CD8-positive, alpha-beta memory T cell (primary cell): Measurements from ENCODE around the gene ZSWIM7. TPM values are rescaled to one million over a fixed set of nuclear protein-coding genes. Genes with fewer than 3 reads are reported as not detected.
A peak's percentile ranks its signal among the peaks of the same experiment; 100 is the strongest.

Source experiments
- CTCF ChIA-PET: fragments of 350-600 bp; sonication (Branson Sonifier 250); formaldehyde crosslinking; loops from one replicate; lab custom pipeline; 2021; ENCODE audit warnings: antibody characterized with exemption; lab: Charles Lee
- POLR2A ChIA-PET: fragments of 350-600 bp; sonication (Branson Sonifier 250); formaldehyde crosslinking; loops from one replicate; lab custom pipeline; 2021; ENCODE audit warnings: antibody characterized with exemption; lab: Charles Lee
- DNase-seq, 5 donors: peaks; one replicate each; pipeline versions ENCODE4 v3.0.0 to v3.0.0-alpha.2; 2020 to 2022; ENCODE audit warnings: mixed read lengths in 1 of 5
- H3K27ac ChIP-seq: one replicate; pipeline ENCODE4 v1.7.0; 2013; ENCODE audit warnings: low read depth, mild to moderate bottlenecking, low read length, moderate library complexity
- H3K27me3 ChIP-seq: 2 replicates; pipeline ENCODE4 v1.7.0; 2013; ENCODE audit warnings: low read length, mild to moderate bottlenecking; ENCODE audit not compliant: insufficient read depth, poor library complexity, severe bottlenecking
- H3K36me3 ChIP-seq: 2 replicates; pipeline ENCODE4 v1.7.0; 2013; ENCODE audit warnings: mild to moderate bottlenecking, low read length, moderate library complexity; ENCODE audit not compliant: insufficient read depth
- H3K4me1 ChIP-seq: 2 replicates; pipeline ENCODE4 v1.7.0; 2013; ENCODE audit warnings: mild to moderate bottlenecking, low read length, moderate library complexity; ENCODE audit not compliant: insufficient read depth
- H3K4me3 ChIP-seq: 2 replicates; pipeline ENCODE4 v1.7.0; 2013; ENCODE audit warnings: mild to moderate bottlenecking, low read length
- H3K9me3 ChIP-seq: 2 replicates; pipeline ENCODE4 v1.7.0; 2013; ENCODE audit warnings: mild to moderate bottlenecking, low read length
- H3K27ac Mint-ChIP-seq, 8 donors: one replicate each; pipeline ENCODE4 v1.8.0; 2020 to 2021; ENCODE audit warnings: mixed read lengths in 8 of 8, mild to moderate bottlenecking in 6 of 8, inconsistent platforms in 3 of 8, moderate library complexity in 3 of 8
- H3K27me3 Mint-ChIP-seq, 2 donors: one replicate each; pipeline ENCODE4 v1.8.0; 2020 to 2021; ENCODE audit warnings: mixed read lengths in 2 of 2, mild to moderate bottlenecking in 1 of 2, moderate library complexity in 1 of 2
- H3K36me3 Mint-ChIP-seq, 3 donors: one replicate each; pipeline ENCODE4 v1.8.0; 2020 to 2021; ENCODE audit warnings: mixed read lengths in 3 of 3, inconsistent platforms in 1 of 3, mild to moderate bottlenecking in 1 of 3
- H3K4me1 Mint-ChIP-seq, 3 donors: one replicate each; pipeline ENCODE4 v1.8.0; 2020 to 2021; ENCODE audit warnings: mixed read lengths in 3 of 3, inconsistent platforms in 1 of 3, mild to moderate bottlenecking in 1 of 3
- H3K4me3 Mint-ChIP-seq, 7 donors: one replicate each; pipeline ENCODE4 v1.8.0; 2020 to 2021; ENCODE audit warnings: mixed read lengths in 7 of 7, mild to moderate bottlenecking in 6 of 7, moderate library complexity in 4 of 7, inconsistent platforms in 2 of 7
- H3K9me3 Mint-ChIP-seq, 5 donors: one replicate each; pipeline ENCODE4 v1.8.0; 2020 to 2022; ENCODE audit warnings: mixed read lengths in 5 of 5, mild to moderate bottlenecking in 3 of 5, moderate library complexity in 2 of 5, inconsistent platforms in 1 of 5
- polyA plus RNA-seq: library from polyadenylated mRNA; unstranded; fragments of 300-500 nt; fragmentation: Illumina TruSeq; gene quantifications from one replicate; pipeline ENCODE4 v1.2.3, GENCODE V29; 2021
- total RNA-seq, 2 experiments: library from RNA; stranded (reverse); gene quantifications; one replicate each; pipeline ENCODE4 v1.2.3, GENCODE V29; 2021

Gene ZSWIM7
- total and polyA plus RNA-seq, 3 experiments from 2014 or later = 11.0 to 60.4 (median 12.2) TPM

GRCh38 chr17:16007439-16007838 is 7.9 kb upstream of the ZSWIM7 start:
- H3K36me3 ChIP-seq = peaks cover 43% of the 10 kb centered on the region
- Mint-ChIP-seq H3K9me3 (no peaks in the 10 kb centered on the region), H3K27ac (peak overlapping the region in 1 of 8 donors; percentile 32), H3K4me3 (no peak overlapping the region), H3K36me3 (peaks cover 8 to 87% (median 20%) of the 10 kb centered on the region in 3 donors), H3K4me1 (peaks cover 30 to 37% (median 35%) of the 10 kb centered on the region in 3 donors), H3K27me3 (no peaks in the 10 kb centered on the region)
- H3K27ac ChIP-seq = no peak overlapping the region
- H3K27me3 ChIP-seq = no peaks in the 10 kb centered on the region
- H3K9me3 ChIP-seq = no peaks in the 10 kb centered on the region
- POLR2A ChIA-PET = no interaction called here
- no peak for DNase-seq
- H3K4me1 ChIP-seq = no peaks in the 10 kb centered on the region
- CTCF ChIA-PET = no interaction called here
- H3K4me3 ChIP-seq = no peak overlapping the region

- H3K9me3 ChIP-seq = no peaks in the 10 kb centered on the region
- H3K36me3 ChIP-seq = peaks cover 52% of the 10 kb centered on the region
- CTCF ChIA-PET = no interaction called here
- no peak overlapping the region for H3K4me3 Mint-ChIP-seq
- H3K27ac ChIP-seq = no peak overlapping the region
- H3K27ac Mint-ChIP-seq = peak overlapping the region in 2 of 8 donors; percentile 16 to 79
- POLR2A ChIA-PET = no interaction called here
- no peak overlapping the region for H3K4me3 ChIP-seq
- peaks cover 14 to 89% (median 20%) of the 10 kb centered on the region in 3 donors for H3K36me3 Mint-ChIP-seq
- no peaks in the 10 kb centered on the region for H3K27me3 ChIP-seq
- DNase-seq = no peak
- H3K9me3 Mint-ChIP-seq = no peaks in the 10 kb centered on the region
- no peaks in the 10 kb centered on the region for H3K27me3 Mint-ChIP-seq
- peaks cover 11% of the 10 kb centered on the region for H3K4me1 ChIP-seq
- H3K4me1 Mint-ChIP-seq = peaks cover 41 to 44% (median 43%) of the 10 kb centered on the region in 3 donors
Measured at GRCh38 chr17:16005636-16006035, 6.1 kb upstream of the ZSWIM7 start.

GRCh38 chr17:16003841-16004240 is 4.3 kb upstream of the ZSWIM7 start:
- POLR2A ChIA-PET = no interaction called here
- H3K4me3 ChIP-seq = no peak overlapping the region
- CTCF ChIA-PET = no interaction called here
- peaks cover 15% of the 10 kb centered on the region for H3K4me1 ChIP-seq
- Mint-ChIP-seq H3K27ac (peak overlapping the region in 2 of 8 donors; percentile 36), H3K9me3 (no peaks in the 10 kb centered on the region), H3K4me3 (peak overlapping the region in 1 of 7 donors; percentile 28), H3K27me3 (no peaks in the 10 kb centered on the region), H3K36me3 (peaks cover 14 to 92% (median 20%) of the 10 kb centered on the region in 3 donors), H3K4me1 (peaks cover 46 to 54% (median 49%) of the 10 kb centered on the region in 3 donors)
- no peaks in the 10 kb centered on the region for H3K9me3 ChIP-seq
- DNase-seq = no peak
- no peak overlapping the region for H3K27ac ChIP-seq
- no peaks in the 10 kb centered on the region for H3K27me3 ChIP-seq
- peaks cover 52% of the 10 kb centered on the region for H3K36me3 ChIP-seq

- Mint-ChIP-seq H3K27ac (peak overlapping the region in 1 of 8 donors; percentile 94), H3K27me3 (no peaks in the 10 kb centered on the region), H3K36me3 (peaks cover 11 to 84% (median 14%) of the 10 kb centered on the region in 3 donors), H3K9me3 (no peaks in the 10 kb centered on the region), H3K4me3 (peak overlapping the region in 1 of 7 donors; percentile 89), H3K4me1 (peaks cover 38 to 50% (median 47%) of the 10 kb centered on the region in 3 donors)
- no peak overlapping the region for H3K27ac ChIP-seq
- ChIA-PET CTCF (interaction anchor here (1.3 kb wide), 1 partner anchor 9 kb away, joined by 3 read pairs; no protein-coding TSS in a partner anchor), POLR2A (no interaction called here)
- H3K36me3 ChIP-seq = peaks cover 46% of the 10 kb centered on the region
- no peak for DNase-seq
- H3K9me3 ChIP-seq = no peaks in the 10 kb centered on the region
- H3K4me1 ChIP-seq = peaks cover 15% of the 10 kb centered on the region
- no peak overlapping the region for H3K4me3 ChIP-seq
- H3K27me3 ChIP-seq = no peaks in the 10 kb centered on the region
Measured at GRCh38 chr17:16002708-16003260, 3.3 kb upstream of the ZSWIM7 start.

- no peaks in the 10 kb centered on the region for H3K9me3 ChIP-seq
- Mint-ChIP-seq H3K27me3 (no peaks in the 10 kb centered on the region), H3K9me3 (no peaks in the 10 kb centered on the region), H3K4me1 (peaks cover 34 to 46% (median 40%) of the 10 kb centered on the region in 3 donors), H3K4me3 (peak overlapping the region; percentile 82 to 97 (median 92)), H3K27ac (peak overlapping the region in 7 of 8 donors; percentile 16 to 97 (median 94)), H3K36me3 (peaks cover 11 to 78% (median 14%) of the 10 kb centered on the region in 3 donors)
- H3K27me3 ChIP-seq = no peaks in the 10 kb centered on the region
- peaks cover 15% of the 10 kb centered on the region for H3K4me1 ChIP-seq
- H3K36me3 ChIP-seq = peaks cover 40% of the 10 kb centered on the region
- no peak overlapping the region for H3K27ac ChIP-seq
- CTCF ChIA-PET = no interaction called here
- H3K4me3 ChIP-seq = peak overlapping the region; percentile 87
- POLR2A ChIA-PET = interaction anchor here (0.6 to 0.7 kb wide), 3 partner anchors 199 to 733 kb away, joined by 3 to 4 read pairs (median 3); partner anchors contain the start of gene UBB
- no peak for DNase-seq
Measured at GRCh38 chr17:16001226-16001897, 1.9 kb upstream of the ZSWIM7 start.

- H3K27me3 Mint-ChIP-seq = no peaks in the 10 kb centered on the region
- ChIA-PET CTCF (interaction anchor here (1.2 to 3.2 kb wide), 6 partner anchors 19 to 744 kb away, joined by 3 to 19 read pairs (median 4); partner anchors contain the start of gene ADORA2B), POLR2A (interaction anchor here (0.6 to 1.3 kb wide), 3 partner anchors 28 to 59 kb away, joined by 3 to 8 read pairs (median 4); no protein-coding TSS in a partner anchor)
- Histone ChIP-seq H3K4me3 (peak overlapping the region; percentile 87), H3K36me3 (peaks cover 34% of the 10 kb centered on the region), H3K9me3 (no peaks in the 10 kb centered on the region), H3K4me1 (peaks cover 15% of the 10 kb centered on the region), H3K27ac (peak overlapping the region; percentile 84), H3K27me3 (no peaks in the 10 kb centered on the region)
- H3K27ac Mint-ChIP-seq = peak overlapping the region; percentile 90 to 98 (median 94)
- H3K9me3 Mint-ChIP-seq = no peaks in the 10 kb centered on the region
- peak overlapping the region; percentile 82 to 97 (median 92) for H3K4me3 Mint-ChIP-seq
- DNase-seq = no peak
- H3K36me3 Mint-ChIP-seq = peaks cover 11 to 72% (median 13%) of the 10 kb centered on the region in 3 donors
- H3K4me1 Mint-ChIP-seq = peaks cover 32 to 46% (median 36%) of the 10 kb centered on the region in 3 donors
Measured at GRCh38 chr17:15999974-16000827, 697 bp upstream of the ZSWIM7 start.

- peaks cover 15% of the 10 kb centered on the region for H3K36me3 ChIP-seq
- DNase-seq = no peak
- no peak overlapping the region for H3K27ac ChIP-seq
- ChIA-PET CTCF (interaction anchor here (1.2 to 3.2 kb wide), 2 partner anchors 11 to 53 kb away, joined by 6 to 19 read pairs; partner anchors contain the start of gene ADORA2B), POLR2A (no interaction called here)
- no peaks in the 10 kb centered on the region for H3K9me3 ChIP-seq
- Mint-ChIP-seq H3K36me3 (peaks cover 6 to 64% (median 7%) of the 10 kb centered on the region in 3 donors), H3K27ac (peak overlapping the region in 7 of 8 donors; percentile 94 to 99 (median 98)), H3K9me3 (no peaks in the 10 kb centered on the region), H3K4me3 (peak overlapping the region in 6 of 7 donors; percentile 85 to 96 (median 95)), H3K27me3 (no peaks in the 10 kb centered on the region), H3K4me1 (peaks cover 31 to 43% (median 36%) of the 10 kb centered on the region in 3 donors)
- H3K27me3 ChIP-seq = no peaks in the 10 kb centered on the region
- H3K4me3 ChIP-seq = no peak overlapping the region
- peaks cover 15% of the 10 kb centered on the region for H3K4me1 ChIP-seq
Measured at GRCh38 chr17:15998031-15998562, 1.4 kb downstream of the ZSWIM7 start.
